SK-N-MC (cell line): ENCODE data around the gene RAB40B.

Experiments used
- DNase-seq: peaks from one replicate; pipeline ENCODE4 v3.0.0-alpha.2; 2011; ENCODE audit warnings: low read depth, low spot score
- H3K27ac ChIP-seq: fragments of 200-600 bp; sonication (generic); 2 replicates; pipeline ENCODE4 v1.5.1; 2016; ENCODE audit warnings: mixed run types
- H3K36me3 ChIP-seq: fragments of 200-600 bp; sonication (generic); 2 replicates; pipeline ENCODE4 v1.6.1; 2017; ENCODE audit warnings: antibody characterized with exemption, low read length, mixed read lengths; ENCODE audit not compliant: insufficient read depth
- H3K4me3 ChIP-seq: fragments of 200-600 bp; sonication (generic); 2 replicates; pipeline ENCODE4 v1.5.1; 2016
- H3K9ac ChIP-seq: fragments of 200-600 bp; sonication (generic); 2 replicates; pipeline ENCODE4 v1.8.0; 2017; ENCODE audit warnings: mixed run types, mixed read lengths; ENCODE audit not compliant: insufficient read length
- H3K9me3 ChIP-seq: fragments of 200-600 bp; sonication (generic); 2 replicates; pipeline ENCODE4 v1.6.1; 2017; ENCODE audit warnings: low read depth, mild to moderate bottlenecking, antibody characterized with exemption, low read length, moderate library complexity, mixed read lengths
- EZH2 ChIP-seq: fragments of 200-600 bp; sonication (generic); IDR thresholded peaks from one replicate; pipeline ENCODE4 v1.6.1; 2017; ENCODE audit warnings: antibody characterized with exemption
- FOXP2 ChIP-seq: optimal IDR thresholded peaks from 2 replicates; pipeline ENCODE3; 2011; ENCODE audit warnings: mild to moderate bottlenecking, moderate library complexity; ENCODE audit not compliant: insufficient read depth; ENCODE audit errors: extremely low read length, control extremely low read depth
- POLR2AphosphoS5 ChIP-seq: IDR thresholded peaks from 2 replicates; pipeline ENCODE4 v1.6.1; 2012; ENCODE audit warnings: mild to moderate bottlenecking, low read depth, low read length, borderline replicate concordance

RAB40B gene

DNA sequence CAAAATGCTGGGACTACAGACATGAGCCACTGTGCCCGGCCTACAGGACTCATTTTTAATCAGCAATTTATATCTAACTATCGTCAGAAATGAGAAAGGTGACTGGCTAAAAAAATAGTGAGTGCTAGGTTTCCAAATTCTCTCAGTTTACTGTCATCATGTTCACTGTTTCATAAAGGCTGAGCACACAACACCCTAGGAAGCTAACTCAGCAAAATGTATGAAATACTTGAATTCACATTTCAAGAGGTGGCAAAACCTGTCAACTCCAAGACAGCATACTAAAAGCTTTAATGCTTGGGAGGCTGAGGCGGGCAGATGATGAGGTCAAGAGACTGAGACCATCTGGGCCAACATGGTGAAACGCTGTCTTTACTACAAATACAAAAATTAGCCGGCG lies 67.0 kb downstream of the RAB40B start:
- Histone ChIP-seq H3K36me3 (peaks cover 43% of the 10 kb centered on the region), H3K4me3 (no peak overlapping the region), H3K9me3 (no peaks in the 10 kb centered on the region), H3K27ac (no peak overlapping the region), H3K9ac (no peak overlapping the region)
- DNase-seq = no peak
- TF ChIP-seq POLR2AphosphoS5 (no peak), FOXP2 (no peak), EZH2 (no peak)

DNA sequence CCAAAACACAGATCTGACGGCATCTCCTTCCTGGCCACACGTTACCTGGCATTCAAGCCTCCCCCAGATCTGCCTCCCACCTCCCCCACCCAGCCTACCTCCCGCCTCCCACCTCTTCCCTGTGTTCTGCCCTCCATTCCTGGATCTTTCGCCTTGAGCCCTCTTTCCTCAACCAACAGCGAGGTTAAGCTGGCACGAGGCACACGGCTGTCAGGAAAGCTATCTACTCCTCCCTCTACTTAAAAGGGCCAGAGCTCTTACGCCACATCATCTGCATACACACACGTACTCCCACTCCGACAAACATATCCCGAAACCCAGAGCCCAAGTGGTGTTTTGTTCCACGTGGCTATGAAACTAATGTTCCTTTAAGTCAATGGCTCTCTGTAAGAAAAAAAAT lies 68.3 kb downstream of the RAB40B start:
- H3K27ac ChIP-seq = no peak overlapping the region
- H3K36me3 ChIP-seq = peaks cover 49% of the 10 kb centered on the region
- H3K9ac ChIP-seq = no peak overlapping the region
- no peak for DNase-seq
- TF ChIP-seq EZH2 (no peak), FOXP2 (no peak), POLR2AphosphoS5 (no peak)
- H3K9me3 ChIP-seq = no peaks in the 10 kb centered on the region
- no peak overlapping the region for H3K4me3 ChIP-seq

DNA sequence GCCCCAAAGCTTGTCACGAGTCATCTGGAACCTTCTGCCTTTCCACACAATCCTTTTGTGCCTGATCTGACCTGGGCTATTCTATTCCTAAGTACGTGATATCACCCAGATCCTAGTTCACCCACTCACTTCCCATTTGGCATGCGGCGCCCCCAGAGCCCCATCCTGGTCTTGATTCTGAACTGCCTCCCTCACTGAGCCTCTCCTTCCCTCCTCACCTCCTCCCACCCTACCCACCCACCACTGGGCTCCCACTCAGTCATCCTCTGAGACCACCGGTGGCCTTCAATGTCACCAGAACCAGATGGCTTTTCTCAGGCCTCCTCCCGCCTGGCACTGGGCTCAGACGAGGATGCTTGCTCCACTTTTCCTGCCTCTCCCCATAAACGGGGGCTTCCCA lies 68.8 kb downstream of the RAB40B start:
- TF ChIP-seq EZH2 (no peak), POLR2AphosphoS5 (no peak), FOXP2 (no peak)
- peaks cover 52% of the 10 kb centered on the region for H3K36me3 ChIP-seq
- no peak overlapping the region for H3K27ac ChIP-seq
- no peak overlapping the region for H3K9ac ChIP-seq
- no peak for DNase-seq
- H3K4me3 ChIP-seq = no peak overlapping the region
- no peaks in the 10 kb centered on the region for H3K9me3 ChIP-seq

DNA sequence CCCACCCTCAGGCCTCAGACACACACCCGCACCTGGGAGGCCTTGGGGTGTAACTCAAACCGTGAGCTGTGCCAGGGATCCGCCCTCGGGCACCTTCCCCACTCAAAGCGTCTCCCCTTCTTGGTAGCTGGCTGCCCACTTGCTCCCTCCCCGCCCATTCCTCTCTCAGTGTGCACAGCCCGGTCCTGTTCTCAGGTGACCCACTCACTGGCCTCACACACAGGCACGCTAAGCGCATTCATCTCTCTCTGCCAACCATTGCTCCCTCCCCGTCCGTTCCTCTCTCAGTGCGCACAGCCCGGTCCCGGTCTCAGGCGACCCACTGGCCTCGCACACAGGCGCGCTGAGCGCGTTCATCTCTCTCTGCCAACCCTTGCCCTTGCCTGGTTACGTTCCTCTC lies 71.1 kb downstream of the RAB40B start:
- Histone ChIP-seq H3K4me3 (no peak overlapping the region), H3K9ac (no peak overlapping the region), H3K9me3 (no peaks in the 10 kb centered on the region), H3K36me3 (peaks cover 44% of the 10 kb centered on the region), H3K27ac (no peak overlapping the region)
- DNase-seq = no peak
- no peak for TF ChIP-seq EZH2
- no peak for TF ChIP-seq POLR2AphosphoS5
- no peak for TF ChIP-seq FOXP2

DNA sequence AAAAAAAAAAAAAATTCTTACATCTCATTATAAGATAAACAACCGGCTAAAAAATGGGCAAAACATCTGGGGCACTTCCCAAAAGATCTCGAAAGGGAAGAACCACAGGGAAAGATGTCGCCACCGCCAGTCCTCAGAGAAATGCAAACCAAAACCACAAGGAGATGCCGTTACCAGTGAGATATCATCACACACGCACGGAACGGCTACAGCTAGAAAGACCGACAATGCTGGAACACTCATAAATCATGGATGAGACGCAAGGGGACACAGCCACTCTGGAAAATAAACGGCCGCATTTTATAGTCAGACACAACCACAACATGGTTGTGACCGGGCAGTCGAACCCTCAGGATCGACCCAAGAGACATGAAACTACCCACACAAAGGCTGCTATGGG lies 74.8 kb downstream of the RAB40B start:
- no peak overlapping the region for H3K9ac ChIP-seq
- H3K4me3 ChIP-seq = no peak overlapping the region
- no peak overlapping the region for H3K27ac ChIP-seq
- H3K9me3 ChIP-seq = no peaks in the 10 kb centered on the region
- DNase-seq = no peak
- TF ChIP-seq POLR2AphosphoS5 (no peak), FOXP2 (no peak)
- H3K36me3 ChIP-seq = peaks cover 69% of the 10 kb centered on the region

DNA sequence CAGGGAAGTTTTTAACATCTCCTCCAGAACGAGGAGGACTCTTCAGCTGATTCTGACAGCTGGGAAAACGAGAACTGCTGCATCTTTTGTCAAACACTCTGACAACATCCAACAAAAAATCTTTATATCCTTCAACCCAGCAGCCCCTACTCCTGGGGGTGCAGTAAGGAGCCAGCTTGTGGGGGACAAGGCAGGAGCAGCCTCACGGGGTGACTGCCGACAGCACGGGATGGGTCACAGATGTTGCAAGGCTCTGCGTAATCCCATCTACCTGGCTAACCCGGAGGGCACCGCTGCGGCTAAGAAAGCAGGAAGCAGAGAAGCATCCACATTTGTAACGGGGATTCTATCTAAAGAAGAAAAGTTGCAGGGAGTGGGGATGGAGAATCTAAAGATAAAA lies 78.9 kb downstream of the RAB40B start:
- TF ChIP-seq POLR2AphosphoS5 (no peak), EZH2 (no peak)

DNA sequence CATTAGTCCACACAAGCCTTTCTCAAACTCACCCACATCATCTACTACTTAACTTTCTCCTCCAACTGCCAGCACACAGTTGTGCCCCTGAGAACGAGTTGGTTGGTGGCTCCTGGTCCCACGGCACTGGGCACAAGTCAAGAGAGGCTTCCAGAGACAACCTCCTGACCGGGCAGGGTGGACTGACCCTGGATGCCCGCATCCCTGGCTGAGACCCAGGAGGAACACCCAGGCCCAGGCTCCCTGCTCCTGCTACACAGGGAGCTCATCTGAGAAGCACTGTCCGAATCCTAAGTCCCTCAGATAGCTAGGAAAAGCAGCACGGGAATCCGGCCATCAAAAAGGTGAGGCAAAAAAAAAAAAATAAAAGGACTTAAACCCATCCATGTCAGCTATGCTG lies 79.3 kb downstream of the RAB40B start:
- H3K4me3 ChIP-seq = no peak overlapping the region
- no peaks in the 10 kb centered on the region for H3K9me3 ChIP-seq
- H3K36me3 ChIP-seq = peaks cover 69% of the 10 kb centered on the region
- TF ChIP-seq POLR2AphosphoS5 = no peak
- no peak for TF ChIP-seq FOXP2
- no peak for TF ChIP-seq EZH2
- H3K27ac ChIP-seq = no peak overlapping the region
- no peak overlapping the region for H3K9ac ChIP-seq
- no peak for DNase-seq

More for the DNA sequence above, 78.9 kb downstream of the RAB40B start:
- Histone ChIP-seq H3K36me3 (peaks cover 69% of the 10 kb centered on the region), H3K27ac (no peak overlapping the region), H3K4me3 (no peak overlapping the region), H3K9me3 (no peaks in the 10 kb centered on the region), H3K9ac (no peak overlapping the region)
- no peak for DNase-seq

DNA sequence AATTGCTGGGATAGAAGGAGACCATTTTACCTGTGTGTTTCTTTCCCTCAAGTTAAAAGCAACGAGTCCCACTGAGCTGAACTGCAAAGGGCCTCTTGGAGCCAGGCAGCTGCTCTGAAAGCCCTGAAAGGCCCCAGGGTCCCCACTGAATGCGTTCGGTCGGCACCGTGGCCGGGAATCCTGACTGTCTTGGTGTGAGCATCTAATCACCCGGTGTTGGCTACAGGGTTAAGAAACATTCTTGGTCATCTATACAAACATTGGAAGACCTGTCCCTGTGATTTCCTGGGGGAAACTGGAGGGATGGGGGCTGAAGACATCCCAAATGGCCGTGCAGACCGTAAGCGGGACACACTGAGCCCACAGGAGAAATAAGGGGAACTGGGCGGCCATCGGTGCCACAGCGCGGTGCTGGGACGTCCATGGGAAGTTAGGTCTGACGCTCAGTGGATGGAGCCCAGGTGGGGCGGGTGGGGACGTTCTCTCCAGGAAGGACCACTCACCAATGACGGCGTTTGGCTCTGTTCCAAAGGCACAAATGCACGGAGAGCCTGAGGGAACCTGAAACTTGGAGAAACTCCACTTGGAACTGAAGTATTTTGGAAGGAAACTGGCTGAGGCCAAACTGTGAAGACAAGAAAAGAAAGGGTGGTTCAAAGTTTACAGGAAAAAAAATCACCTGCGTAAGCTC lies 82.3 kb downstream of the RAB40B start:
- Histone ChIP-seq H3K9ac (no peak overlapping the region), H3K36me3 (peaks cover 54% of the 10 kb centered on the region), H3K27ac (no peak overlapping the region), H3K4me3 (no peak overlapping the region), H3K9me3 (no peaks in the 10 kb centered on the region)
- no peak for DNase-seq
- TF ChIP-seq POLR2AphosphoS5 (no peak), FOXP2 (no peak), EZH2 (no peak)

DNA sequence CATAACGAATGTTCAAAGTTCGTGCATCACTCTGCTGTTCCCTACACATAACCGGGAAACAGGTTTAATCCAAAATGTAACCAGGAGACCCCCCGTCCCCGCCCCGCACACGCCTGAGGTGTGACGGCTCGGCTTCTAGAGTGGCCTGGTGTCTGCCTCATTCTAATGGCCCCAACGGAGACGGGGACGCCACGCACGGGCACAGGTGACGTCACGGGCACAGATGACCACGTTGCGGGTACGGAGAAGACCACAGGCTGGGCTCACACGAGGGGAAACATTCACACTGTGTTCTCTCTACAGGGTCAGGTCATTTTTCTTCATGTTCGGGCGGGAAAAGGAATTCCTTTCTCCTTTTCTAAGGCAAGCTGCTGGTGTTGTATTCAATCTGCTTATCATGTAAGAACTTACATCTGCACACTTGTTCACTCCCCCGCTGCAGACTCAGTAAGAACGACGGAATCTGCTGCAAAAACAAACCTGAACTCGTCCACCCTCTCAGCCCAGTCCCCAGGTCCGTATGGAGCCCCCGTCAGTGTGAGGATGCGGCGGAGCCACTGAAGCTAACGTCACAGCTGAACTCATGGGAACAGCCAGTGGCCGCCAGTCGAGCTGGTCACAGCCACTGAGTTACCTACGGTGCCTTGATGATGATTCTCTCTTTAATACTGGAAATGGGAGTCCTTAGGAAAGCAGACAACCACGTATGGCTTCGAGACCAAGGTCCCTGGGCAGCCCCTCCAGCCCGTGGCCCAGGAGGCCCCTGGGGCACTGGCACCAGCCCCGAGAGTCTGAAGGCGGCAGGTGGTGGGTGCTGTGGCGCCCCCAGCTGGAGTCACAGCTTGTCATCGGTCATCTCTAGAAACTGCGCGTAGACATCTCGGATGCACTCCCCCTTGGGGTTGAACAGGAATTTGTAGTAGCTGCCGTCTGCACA lies 83.1 kb downstream of the RAB40B start:
- H3K4me3 ChIP-seq = no peak overlapping the region
- no peak for DNase-seq

More for the DNA sequence above, 83.1 kb downstream of the RAB40B start:
- Histone ChIP-seq H3K9ac (no peak overlapping the region), H3K9me3 (no peaks in the 10 kb centered on the region), H3K27ac (no peak overlapping the region), H3K36me3 (peaks cover 51% of the 10 kb centered on the region)
- TF ChIP-seq POLR2AphosphoS5 (no peak), FOXP2 (no peak), EZH2 (no peak)
